Psoas muscle (tissue), 8 donors: Measurements from ENCODE around the gene TRIM72. TPM values are rescaled to one million over a fixed set of nuclear protein-coding genes. Genes with fewer than 3 reads are reported as not detected.
"Not testable (repeated sequence)": the region's sequence is repeated elsewhere in the genome, so short reads cannot be mapped to it uniquely, and the experiment has no call there.

Source experiments
- ATAC-seq, 4 donors: fragments of 200-7000 bp; cut with Tn5 transposase; one replicate each; pipeline ENCODE4 v1.9.1; 2020; ENCODE audit warnings: moderate library complexity in 3 of 4, mild to moderate bottlenecking in 2 of 4
- DNase-seq, 2 donors: peaks; one replicate each; pipeline ENCODE4 v3.0.0-alpha.2; 2020
- H3K27ac ChIP-seq: fragments of 200-600 bp; one replicate; pipeline ENCODE4 v1.8.0; 2022
- H3K27me3 ChIP-seq, 3 donors: fragments of 200-600 bp in 1 of 3; one replicate each; pipeline versions ENCODE4 v1.6.1 to v1.8.0; 2013 to 2022; ENCODE audit warnings: low read length in 2 of 3, mild to moderate bottlenecking in 2 of 3, moderate library complexity in 1 of 3; ENCODE audit not compliant: insufficient read depth in 3 of 3
- H3K36me3 ChIP-seq, 2 donors: fragments of 200-600 bp in 1 of 2; one replicate each; pipeline versions ENCODE4 v1.6.1 to v1.8.0; 2013 to 2022; ENCODE audit warnings: low read depth in 1 of 2, mild to moderate bottlenecking in 1 of 2, moderate library complexity in 1 of 2; ENCODE audit not compliant: insufficient read depth in 1 of 2
- H3K4me1 ChIP-seq: fragments of 200-600 bp; one replicate; pipeline ENCODE4 v1.8.0; 2022
- H3K4me3 ChIP-seq: fragments of 200-600 bp; one replicate; pipeline ENCODE4 v1.8.0; 2022; ENCODE audit warnings: mild to moderate bottlenecking
- H3K9me3 ChIP-seq: fragments of 200-600 bp; one replicate; pipeline ENCODE4 v1.8.0; 2022
- WGBS, 3 donors: extraction: QIAGEN DNeasy Blood & Tissue Kit; methylation state at CpG; one replicate each; pipeline versions ENCODE4 v1.1.6 to v1.1.7; 2013; 5-methylcytosine and 5-hydroxymethylcytosine counted together
- intact Hi-C, 2 donors: fragments of 100-400 bp; cut with DNase I; formaldehyde crosslinking; loops; one replicate each; pipeline versions ENCODE4 v1.11.0 to v1.14.2; 2022
- long read RNA-seq, 2 donors: library from polyadenylated mRNA; unstranded; transcript quantifications; one replicate each; pipeline ENCODE4 v2.0.0, GENCODE V29; 2021
- polyA plus RNA-seq, 3 donors: library from polyadenylated mRNA; stranded (reverse); fragments of 200-250 nt; gene quantifications; one replicate each; pipeline ENCODE4 v1.2.3, GENCODE V29; 2013
- total RNA-seq, 4 donors: library from RNA; stranded (reverse); fragmentation: NEBNext Ultra II Directional in 2 of 4; extraction: Animal tissue kit (Norgen Biotek cat#: 25700) in 2 of 4; gene quantifications; one replicate each; pipeline versions ENCODE4 v1.2.1 to v1.2.4, GENCODE V29; 2021 to 2023
- TF ChIP-seq, protein P1 (sequence below): fragments of 200-600 bp; IDR thresholded peaks from one replicate; pipeline ENCODE4 v1.8.0; 2022; ENCODE audit warnings: antibody characterized with exemption
- donor health status: healthy with polysubstance abuse.
- donor health status: DM: no; HTN: no; CAD: no; lungs with moderate emphysema.
- donor health status: Bipolar disorder and iron deficiency.
- donor health status: healthy.
- donor health status: DM: yes; HTN: yes; CAD: no.
- donor health status: DM: no; HTN: no; CAD: no.
- donor health status: DM: no; HTN: no; CAD: no.
- donor health status: DM: yes; HTN: yes; CAD: no.

TRIM72 gene, protein sequence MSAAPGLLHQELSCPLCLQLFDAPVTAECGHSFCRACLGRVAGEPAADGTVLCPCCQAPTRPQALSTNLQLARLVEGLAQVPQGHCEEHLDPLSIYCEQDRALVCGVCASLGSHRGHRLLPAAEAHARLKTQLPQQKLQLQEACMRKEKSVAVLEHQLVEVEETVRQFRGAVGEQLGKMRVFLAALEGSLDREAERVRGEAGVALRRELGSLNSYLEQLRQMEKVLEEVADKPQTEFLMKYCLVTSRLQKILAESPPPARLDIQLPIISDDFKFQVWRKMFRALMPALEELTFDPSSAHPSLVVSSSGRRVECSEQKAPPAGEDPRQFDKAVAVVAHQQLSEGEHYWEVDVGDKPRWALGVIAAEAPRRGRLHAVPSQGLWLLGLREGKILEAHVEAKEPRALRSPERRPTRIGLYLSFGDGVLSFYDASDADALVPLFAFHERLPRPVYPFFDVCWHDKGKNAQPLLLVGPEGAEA
- total RNA-seq = 100 to 1,000 TPM; 155 to 236 (median 229) TPM
- polyA plus RNA-seq = 100 to 1,000 TPM in 1 of 3 donors, 10 to 100 TPM in 2; 62.9 to 132 (median 64.8) TPM
- long read RNA-seq, donor 1, full-length matches to known transcripts = 11 of 58 reads
- long read RNA-seq, donor 1, partial matches to known transcripts = 13 of 58 reads
- long read RNA-seq, donor 1, other reads (novel, unspliced or antisense) = 34 of 58 reads
- long read RNA-seq, donor 2, full-length matches to known transcripts = 94 of 250 reads
- long read RNA-seq, donor 2, partial matches to known transcripts = 71 of 250 reads
- long read RNA-seq, donor 2, other reads (novel, unspliced or antisense) = 85 of 250 reads

DNA sequence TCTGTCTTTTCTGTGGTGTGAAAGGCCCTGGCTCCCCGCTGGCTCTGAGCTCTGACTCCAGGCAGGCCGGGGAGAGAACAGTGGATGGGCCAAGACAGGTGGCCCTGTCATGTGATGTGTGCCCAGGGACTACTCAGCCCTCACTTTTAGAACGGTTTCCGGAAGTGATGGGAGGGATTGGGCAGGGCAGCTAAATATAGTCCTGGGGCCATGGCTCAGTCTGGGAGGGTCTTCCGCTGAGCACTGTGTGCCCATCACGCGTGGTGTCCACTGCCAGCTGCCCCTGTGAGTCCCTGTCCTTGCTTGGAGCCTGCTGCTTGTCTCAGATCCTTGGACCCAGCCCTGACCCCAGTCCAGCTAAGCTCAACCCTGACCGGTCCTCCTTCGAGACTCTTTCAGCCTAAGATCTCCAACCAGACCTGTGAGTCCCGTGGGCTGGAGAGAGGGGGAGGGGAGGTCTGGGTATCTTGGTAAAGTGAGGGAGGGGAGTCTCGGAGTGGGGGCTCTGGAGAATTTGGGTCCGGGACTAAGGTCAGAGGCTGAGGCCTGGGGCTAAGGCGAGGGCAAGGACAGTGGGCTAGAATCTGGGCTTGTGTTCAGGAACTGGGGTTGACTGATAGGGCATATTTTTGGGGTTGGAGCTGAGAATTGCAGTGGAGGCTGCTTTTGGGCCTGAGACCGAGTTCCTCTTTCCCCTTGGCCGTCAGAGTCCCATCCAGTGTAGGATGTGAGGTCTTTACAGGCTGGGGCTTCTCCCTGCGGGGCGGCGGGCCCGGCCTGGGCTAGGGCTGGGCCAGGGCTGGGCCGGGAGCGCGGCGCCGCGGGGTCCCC, at the start of gene TRIM72:
Gene TRIM72 (plus strand): TSS at position 243 of the 831 bp plus-strand sequence. CDS start 620 bp downstream, outside the sequence.
- intact Hi-C loops = loop anchor here (2.0 to 10.0 kb wide), 2 partner anchors 33 to 241 kb away; partner anchors contain the start of genes ARMC5 (in 1 of the 2) and FUS (in 1 of the 2)
- Histone ChIP-seq H3K4me1 (peaks cover 42% of the 10 kb centered on the region), H3K36me3 (peaks cover 0 to 13% of the 10 kb centered on the region in 2 donors)

DNA sequence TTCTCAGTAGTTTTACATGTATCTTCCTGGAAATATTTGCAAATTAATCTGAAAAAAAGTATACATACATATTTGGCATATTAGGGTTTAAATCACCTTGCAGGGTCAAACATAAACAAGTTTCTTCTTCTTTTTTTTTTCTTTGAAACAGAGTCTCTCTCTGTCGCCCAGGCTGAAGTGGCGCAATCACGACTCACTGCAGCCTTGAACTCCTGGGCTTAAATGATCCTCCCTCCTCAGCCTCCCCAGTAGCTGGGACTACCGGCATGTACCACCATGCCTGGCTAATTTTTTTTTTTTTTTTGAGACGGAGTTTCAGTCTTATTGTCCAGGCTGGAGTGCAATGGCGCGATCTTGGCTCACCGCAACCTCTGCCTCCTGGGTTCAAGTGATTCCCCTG, 46.6 kb upstream of the TRIM72 start:
- H3K27ac ChIP-seq = no peak overlapping the region
- 86 to 94% (median 89%) methylated on average over 8 of the region's 8 CpGs for WGBS, 3 donors

More for the DNA sequence above, at the start of gene TRIM72:
- Histone ChIP-seq H3K4me3 (peak within 1 kb of the TSS; percentile 89), H3K27me3 (no peaks in the 10 kb centered on the region), H3K27ac (peak within 1 kb of the TSS; percentile 99), H3K9me3 (no peaks in the 10 kb centered on the region)
- peak; percentile 86 to 91 (median 88) for ATAC-seq
- peak; percentile 80 to 94 for DNase-seq
- WGBS, 3 donors = 19 to 32% (median 22%) methylated on average over 20 to 25 of the region's 25 CpGs
- TF ChIP-seq, protein P1, sequence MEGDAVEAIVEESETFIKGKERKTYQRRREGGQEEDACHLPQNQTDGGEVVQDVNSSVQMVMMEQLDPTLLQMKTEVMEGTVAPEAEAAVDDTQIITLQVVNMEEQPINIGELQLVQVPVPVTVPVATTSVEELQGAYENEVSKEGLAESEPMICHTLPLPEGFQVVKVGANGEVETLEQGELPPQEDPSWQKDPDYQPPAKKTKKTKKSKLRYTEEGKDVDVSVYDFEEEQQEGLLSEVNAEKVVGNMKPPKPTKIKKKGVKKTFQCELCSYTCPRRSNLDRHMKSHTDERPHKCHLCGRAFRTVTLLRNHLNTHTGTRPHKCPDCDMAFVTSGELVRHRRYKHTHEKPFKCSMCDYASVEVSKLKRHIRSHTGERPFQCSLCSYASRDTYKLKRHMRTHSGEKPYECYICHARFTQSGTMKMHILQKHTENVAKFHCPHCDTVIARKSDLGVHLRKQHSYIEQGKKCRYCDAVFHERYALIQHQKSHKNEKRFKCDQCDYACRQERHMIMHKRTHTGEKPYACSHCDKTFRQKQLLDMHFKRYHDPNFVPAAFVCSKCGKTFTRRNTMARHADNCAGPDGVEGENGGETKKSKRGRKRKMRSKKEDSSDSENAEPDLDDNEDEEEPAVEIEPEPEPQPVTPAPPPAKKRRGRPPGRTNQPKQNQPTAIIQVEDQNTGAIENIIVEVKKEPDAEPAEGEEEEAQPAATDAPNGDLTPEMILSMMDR = no peak

DNA sequence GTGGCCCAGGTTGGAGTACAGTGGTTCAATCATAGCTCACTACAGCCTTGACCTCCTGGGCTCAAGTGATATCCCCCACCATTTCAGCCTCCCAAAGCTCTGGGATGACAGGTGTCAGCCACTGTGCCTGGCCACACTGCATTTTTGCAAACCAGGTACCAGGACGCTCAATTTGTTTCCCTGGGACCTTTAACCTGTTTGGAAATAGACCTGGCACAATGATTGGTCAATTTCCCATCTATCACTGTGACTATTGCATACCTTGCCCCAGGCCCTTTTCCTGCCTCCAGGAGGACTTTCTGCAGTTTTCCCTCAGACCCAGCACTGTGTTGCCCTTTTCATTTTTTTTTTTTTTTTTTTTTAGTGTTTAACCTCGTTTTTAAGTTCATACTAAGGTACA, 45.1 kb upstream of the TRIM72 start:
- WGBS, 3 donors = 65 to 67% (median 66%) methylated on average over 2 of the region's 2 CpGs
- DNase-seq = no peak
- Histone ChIP-seq H3K4me3 (no peak overlapping the region), H3K27me3 (no peaks in the 10 kb centered on the region), H3K4me1 (no peaks in the 10 kb centered on the region), H3K9me3 (no peaks in the 10 kb centered on the region), H3K36me3 (no peaks in the 10 kb centered on the region), H3K27ac (no peak overlapping the region)
- intact Hi-C loops = no loop called here
- ATAC-seq = no peak
- TF ChIP-seq, protein P1 = no peak

More for the DNA sequence above, 46.6 kb upstream of the TRIM72 start:
- H3K36me3 ChIP-seq = no peaks in the 10 kb centered on the region
- ATAC-seq = no peak
- no peak overlapping the region for H3K4me3 ChIP-seq
- no peak for DNase-seq
- no peaks in the 10 kb centered on the region for H3K9me3 ChIP-seq
- intact Hi-C loops = no loop called here
- H3K27me3 ChIP-seq = no peaks in the 10 kb centered on the region
- H3K4me1 ChIP-seq = no peaks in the 10 kb centered on the region
- TF ChIP-seq, protein P1 = no peak

DNA sequence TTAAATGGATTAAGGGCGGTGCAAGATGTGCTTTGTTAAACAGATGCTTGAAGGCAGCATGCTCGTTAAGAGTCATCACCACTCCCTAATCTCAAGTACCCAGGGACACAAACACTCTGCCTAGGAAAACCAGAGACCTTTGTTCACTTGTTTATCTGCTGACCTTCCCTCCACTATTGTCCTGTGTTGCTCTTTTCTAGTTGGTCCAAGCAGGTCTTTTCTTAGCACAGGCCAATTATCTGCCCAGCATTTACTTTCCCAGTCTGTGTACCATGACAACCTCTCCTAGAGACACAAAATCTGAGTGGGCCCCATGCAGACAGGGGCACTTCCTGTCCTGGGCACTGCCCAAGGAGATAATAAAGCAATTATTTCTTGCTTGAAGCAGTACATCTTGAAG, 43.9 kb upstream of the TRIM72 start:
- intact Hi-C loops, H3K27ac ChIP-seq, H3K4me1 ChIP-seq, DNase-seq, H3K27me3 ChIP-seq, H3K9me3 ChIP-seq, H3K36me3 ChIP-seq, H3K4me3 ChIP-seq, ATAC-seq: not testable (repeated sequence)
- WGBS, 3 donors = no CpG with 5 or more reads among the region's 2 CpGs
